Activated naive CD4-positive, alpha-beta T cell treated with anti-CD3 and anti-CD28 coated beads, Interleukin-2, amount 50 U/mL, for 16 hours (primary cell): Measurements from ENCODE around the gene GOLGA7B.
A peak's percentile ranks its signal among the peaks of the same experiment; 100 is the strongest.

Experiments used
- DNase-seq: peaks from one replicate; pipeline ENCODE4 v3.0.0-alpha.2; 2020

Gene GOLGA7B

GRCh38 chr10:97849687-97850402, at the start of gene GOLGA7B:
Gene GOLGA7B (plus strand): TSS chr10:97849843. CDS start chr10:97850304, 461 bp downstream.
- peak; percentile 69 for DNase-seq

- no peak for DNase-seq
These were observed 49.2 kb upstream of the GOLGA7B start for GRCh38 chr10:97800474-97800873.

GRCh38 chr10:97801422-97801821, 48.2 kb upstream of the GOLGA7B start:
- no peak for DNase-seq

- no peak for DNase-seq
These were observed 44.4 kb upstream of the GOLGA7B start for GRCh38 chr10:97805096-97805884.

- no peak for DNase-seq
These were observed 43.7 kb upstream of the GOLGA7B start for GRCh38 chr10:97805949-97806348.

- DNase-seq = no peak
These were observed 39.2 kb upstream of the GOLGA7B start for GRCh38 chr10:97810446-97810845.

- no peak for DNase-seq
These were observed 37.7 kb upstream of the GOLGA7B start for GRCh38 chr10:97811958-97812357.

GRCh38 chr10:97812696-97813095, 36.9 kb upstream of the GOLGA7B start:
- no peak for DNase-seq

- no peak for DNase-seq
These were observed 36.3 kb upstream of the GOLGA7B start for GRCh38 chr10:97813311-97813710.

GRCh38 chr10:97814996-97815395, 34.6 kb upstream of the GOLGA7B start:
- no peak for DNase-seq

- DNase-seq = no peak
These were observed 33.0 kb upstream of the GOLGA7B start for GRCh38 chr10:97816609-97817008.

- no peak for DNase-seq
These were observed 31.1 kb upstream of the GOLGA7B start for GRCh38 chr10:97818572-97818971.

GRCh38 chr10:97820096-97820704, 29.4 kb upstream of the GOLGA7B start:
- DNase-seq = no peak

GRCh38 chr10:97821308-97822038, 28.2 kb upstream of the GOLGA7B start:
- no peak for DNase-seq

- no peak for DNase-seq
These were observed 27.4 kb upstream of the GOLGA7B start for GRCh38 chr10:97822261-97822687.

GRCh38 chr10:97823734-97824133, 25.9 kb upstream of the GOLGA7B start:
- DNase-seq = no peak

- DNase-seq = no peak
These were observed 24.5 kb upstream of the GOLGA7B start for GRCh38 chr10:97825020-97825760.

GRCh38 chr10:97826892-97827291, 22.8 kb upstream of the GOLGA7B start:
- no peak for DNase-seq

GRCh38 chr10:97827702-97828291, 21.8 kb upstream of the GOLGA7B start:
- no peak for DNase-seq

- DNase-seq = no peak
These were observed 20.9 kb upstream of the GOLGA7B start for GRCh38 chr10:97828721-97829120.

- DNase-seq = no peak
These were observed 19.6 kb upstream of the GOLGA7B start for GRCh38 chr10:97830064-97830463.

GRCh38 chr10:97831259-97831658, 18.4 kb upstream of the GOLGA7B start:
- no peak for DNase-seq
